Gastrocnemius medialis (tissue), 4 donors: ENCODE results near the gene KIF4B.
"Not testable (repeated sequence)": the region's sequence is repeated elsewhere in the genome, so short reads cannot be mapped to it uniquely, and the experiment has no call there.

ENCODE experiments used
- POLR2A ChIP-seq, 2 donors: fragments of 450-650 bp; IDR thresholded peaks; one replicate each; pipeline ENCODE4 v1.6.1; 2017; ENCODE audit warnings: antibody characterized with exemption in 2 of 2, mild to moderate bottlenecking in 2 of 2, moderate library complexity in 2 of 2
- TF ChIP-seq, protein P1 (sequence below), 5 experiments: fragments of 450-650 bp in 3 of 5; fragments of 200-600 bp in 2 of 5; sonication (generic) in 2 of 5; IDR thresholded peaks in 4 of 5; conservative IDR thresholded peaks in 1 of 5; 1 replicate in 4 of 5; 2 replicates in 1 of 5; pipeline ENCODE4 v1.5.1; 2016 to 2019; ENCODE audit warnings: antibody characterized with exemption in 5 of 5, mild to moderate bottlenecking in 3 of 5, moderate library complexity in 3 of 5

DNA sequence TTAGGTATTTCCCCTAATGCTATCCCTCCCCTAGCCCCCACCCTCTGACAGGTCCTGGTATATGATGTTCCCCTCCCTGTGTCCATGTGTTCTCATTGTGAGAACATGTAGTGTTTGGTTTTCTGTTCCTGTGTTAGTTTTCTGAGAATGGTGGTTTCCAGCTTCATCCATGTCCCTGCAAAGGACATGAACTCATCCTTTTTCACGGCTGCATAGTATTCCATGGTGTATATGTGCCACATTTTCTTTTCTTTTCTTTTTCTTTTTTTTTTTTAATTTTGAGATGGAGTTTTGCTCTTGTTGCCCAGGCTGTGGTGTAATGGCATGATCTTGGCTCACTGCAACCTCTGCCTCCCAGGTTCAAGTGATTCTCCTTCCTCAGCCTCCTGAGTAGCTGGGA lies 7.3 kb upstream of the KIF4B start:
- TF ChIP-seq, protein P1, sequence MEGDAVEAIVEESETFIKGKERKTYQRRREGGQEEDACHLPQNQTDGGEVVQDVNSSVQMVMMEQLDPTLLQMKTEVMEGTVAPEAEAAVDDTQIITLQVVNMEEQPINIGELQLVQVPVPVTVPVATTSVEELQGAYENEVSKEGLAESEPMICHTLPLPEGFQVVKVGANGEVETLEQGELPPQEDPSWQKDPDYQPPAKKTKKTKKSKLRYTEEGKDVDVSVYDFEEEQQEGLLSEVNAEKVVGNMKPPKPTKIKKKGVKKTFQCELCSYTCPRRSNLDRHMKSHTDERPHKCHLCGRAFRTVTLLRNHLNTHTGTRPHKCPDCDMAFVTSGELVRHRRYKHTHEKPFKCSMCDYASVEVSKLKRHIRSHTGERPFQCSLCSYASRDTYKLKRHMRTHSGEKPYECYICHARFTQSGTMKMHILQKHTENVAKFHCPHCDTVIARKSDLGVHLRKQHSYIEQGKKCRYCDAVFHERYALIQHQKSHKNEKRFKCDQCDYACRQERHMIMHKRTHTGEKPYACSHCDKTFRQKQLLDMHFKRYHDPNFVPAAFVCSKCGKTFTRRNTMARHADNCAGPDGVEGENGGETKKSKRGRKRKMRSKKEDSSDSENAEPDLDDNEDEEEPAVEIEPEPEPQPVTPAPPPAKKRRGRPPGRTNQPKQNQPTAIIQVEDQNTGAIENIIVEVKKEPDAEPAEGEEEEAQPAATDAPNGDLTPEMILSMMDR (IDR thresholded peaks at IDR 0.05 in 4 of 5, conservative IDR thresholded peaks at IDR 0.05 in 1 of 5) = not testable (repeated sequence)
- not testable (repeated sequence) for TF ChIP-seq POLR2A (IDR thresholded peaks at IDR 0.05)
